Glutamatergic neuron (in vitro differentiated cells): ENCODE data around the gene HS3ST3B1. TPM values are rescaled to one million over a fixed set of nuclear protein-coding genes. Genes with fewer than 3 reads are reported as not detected.

Experiments used
- DNase-seq: peaks from one replicate; pipeline ENCODE4 v3.0.0; 2022
- H3K27ac Mint-ChIP-seq: one replicate; pipeline ENCODE4 v1.8.0; 2020; ENCODE audit warnings: mild to moderate bottlenecking, mixed read lengths, inconsistent platforms; ENCODE audit not compliant: unreplicated experiment
- H3K27me3 Mint-ChIP-seq: one replicate; pipeline ENCODE4 v1.8.0; 2020; ENCODE audit warnings: mild to moderate bottlenecking, moderate library complexity, mixed read lengths, inconsistent platforms; ENCODE audit not compliant: unreplicated experiment
- H3K36me3 Mint-ChIP-seq: one replicate; pipeline ENCODE4 v1.8.0; 2020; ENCODE audit warnings: mild to moderate bottlenecking, mixed read lengths, inconsistent platforms; ENCODE audit not compliant: unreplicated experiment
- H3K4me1 Mint-ChIP-seq: one replicate; pipeline ENCODE4 v1.8.0; 2020; ENCODE audit warnings: mild to moderate bottlenecking, low read depth, mixed read lengths, inconsistent platforms; ENCODE audit not compliant: unreplicated experiment
- H3K4me3 Mint-ChIP-seq: one replicate; pipeline ENCODE4 v1.8.0; 2020; ENCODE audit warnings: mild to moderate bottlenecking, mixed read lengths, inconsistent platforms; ENCODE audit not compliant: unreplicated experiment
- H3K9me3 Mint-ChIP-seq: one replicate; pipeline ENCODE4 v1.8.0; 2020; ENCODE audit warnings: mild to moderate bottlenecking, moderate library complexity, mixed read lengths, inconsistent platforms; ENCODE audit not compliant: unreplicated experiment
- CTCF ChIP-seq: fragments of 200-600 bp; sonication (generic); IDR thresholded peaks from one replicate; pipeline ENCODE4 v1.5.0; 2021; ENCODE audit not compliant: partially characterized antibody, unreplicated experiment
- total RNA-seq: library from RNA; stranded (reverse); fragmentation: NEBNext Ultra II Directional; extraction: Animal tissue kit (Norgen Biotek cat#: 25700); gene quantifications from one replicate; pipeline ENCODE4 v1.2.1, GENCODE V29; 2021; ENCODE audit not compliant: unreplicated experiment

The HS3ST3B1 gene
- total RNA-seq, 1 donor from 2014 or later = 2.4 TPM

GRCh38 chr17:14340857-14341754, 40.2 kb downstream of the HS3ST3B1 start:
- Mint-ChIP-seq H3K27ac (no peak overlapping the region), H3K27me3 (peaks cover 2% of the 10 kb centered on the region), H3K4me3 (no peak overlapping the region), H3K36me3 (peaks cover 4% of the 10 kb centered on the region), H3K4me1 (peaks cover 6% of the 10 kb centered on the region), H3K9me3 (no peaks in the 10 kb centered on the region)
- DNase-seq = no peak
- no peak for TF ChIP-seq CTCF

- DNase-seq = peak; percentile 29
- H3K4me1 Mint-ChIP-seq = peaks cover 10% of the 10 kb centered on the region
- no peaks in the 10 kb centered on the region for H3K9me3 Mint-ChIP-seq
- TF ChIP-seq CTCF = no peak
- peaks cover 2% of the 10 kb centered on the region for H3K27me3 Mint-ChIP-seq
- H3K27ac Mint-ChIP-seq = no peak overlapping the region
- peaks cover 4% of the 10 kb centered on the region for H3K36me3 Mint-ChIP-seq
- no peak overlapping the region for H3K4me3 Mint-ChIP-seq
These were observed 41.0 kb downstream of the HS3ST3B1 start for GRCh38 chr17:14341866-14342265.

- TF ChIP-seq CTCF = no peak
- H3K36me3 Mint-ChIP-seq = peaks cover 4% of the 10 kb centered on the region
- H3K27me3 Mint-ChIP-seq = no peaks in the 10 kb centered on the region
- peaks cover 4% of the 10 kb centered on the region for H3K9me3 Mint-ChIP-seq
- peaks cover 10% of the 10 kb centered on the region for H3K4me1 Mint-ChIP-seq
- no peak overlapping the region for H3K27ac Mint-ChIP-seq
- no peak for DNase-seq
- H3K4me3 Mint-ChIP-seq = no peak overlapping the region
These were observed 45.9 kb downstream of the HS3ST3B1 start for GRCh38 chr17:14346801-14347200.

GRCh38 chr17:14351493-14351892, 50.6 kb downstream of the HS3ST3B1 start:
- Mint-ChIP-seq H3K27me3 (no peaks in the 10 kb centered on the region), H3K27ac (no peak overlapping the region), H3K9me3 (peaks cover 4% of the 10 kb centered on the region), H3K4me3 (no peak overlapping the region), H3K36me3 (no peaks in the 10 kb centered on the region), H3K4me1 (peaks cover 6% of the 10 kb centered on the region)
- TF ChIP-seq CTCF = no peak
- DNase-seq = no peak

- DNase-seq = no peak
- TF ChIP-seq CTCF = no peak
- Mint-ChIP-seq H3K27me3 (no peaks in the 10 kb centered on the region), H3K4me1 (peaks cover 2% of the 10 kb centered on the region), H3K9me3 (peaks cover 2% of the 10 kb centered on the region), H3K27ac (no peak overlapping the region), H3K4me3 (no peak overlapping the region), H3K36me3 (no peaks in the 10 kb centered on the region)
These were observed 51.3 kb downstream of the HS3ST3B1 start for GRCh38 chr17:14352136-14352535.
